K562 (cell line): ENCODE data around the gene CRYBG1. TPM values are rescaled to one million over a fixed set of nuclear protein-coding genes. Genes with fewer than 3 reads are reported as not detected.

ENCODE experiments used
- ATAC-seq: fragments of 200-7000 bp; cut with Tn5 transposase; 3 replicates; pipeline ENCODE4 v1.9.1; 2020; ENCODE audit warnings: moderate library complexity
- BruUV-seq: library from RNA; stranded (reverse); fragments of 400-500 nt; replicated peaks from 2 replicates; lab custom pipeline; 2021; lab: Mats Ljungman, UMichigan
- CTCF ChIA-PET: fragments of 300-600 bp; formaldehyde crosslinking; extraction: SDS; loops from one replicate; lab custom pipeline; 2021; ENCODE audit warnings: low intra/inter-chr PET ratio; lab: Yijun Ruan, JAX
- POLR2A ChIA-PET: fragments of 300-600, 350-650 bp; sonication (Branson Sonifier 250); formaldehyde crosslinking; extraction: SDS; loops from one replicate; lab custom pipeline; 2021; ENCODE audit warnings: antibody characterized with exemption, inconsistent platforms; lab: Yijun Ruan, JAX
- DNase-seq, 4 experiments: peaks; one replicate each; pipeline versions ENCODE4 v3.0.0 to v3.0.0-alpha.2; 2011 to 2018; ENCODE audit warnings: low spot score in 3 of 4, mixed read lengths in 3 of 4; ENCODE audit errors: extremely low read depth in 1 of 4
- FAIRE-seq: peaks from 2 replicates; lab custom pipeline; 2011; peaks lifted over from hg19 to GRCh38; lab: Jason Lieb, UNC
- H2AFZ ChIP-seq: 2 replicates; pipeline ENCODE4 v1.6.0; 2011; ENCODE audit warnings: low read depth, low read length, control low read depth, inconsistent platforms
- H3K27ac ChIP-seq: fragments of 200-600 bp; 3 replicates; pipeline ENCODE4 v1.8.0; 2011; ENCODE audit warnings: low read depth, mild to moderate bottlenecking, control low read depth, inconsistent platforms, low read length, moderate library complexity, mixed read lengths; ENCODE audit errors: extremely low read depth
- H3K27me3 ChIP-seq, 2 experiments: fragments of 300-600 bp in 1 of 2; 2 replicates in 1 of 2; 3 replicates in 1 of 2; pipeline versions ENCODE4 v1.6.0 to v1.8.0; 2011; ENCODE audit warnings: inconsistent platforms in 2 of 2, low read length in 2 of 2, mild to moderate bottlenecking in 1 of 2, mixed read lengths in 1 of 2, moderate library complexity in 1 of 2; ENCODE audit not compliant: control insufficient read depth in 2 of 2, insufficient read depth in 2 of 2
- H3K36me3 ChIP-seq: fragments of 300-600 bp; 3 replicates; pipeline ENCODE4 v1.8.0; 2011; ENCODE audit warnings: mild to moderate bottlenecking, low read length, inconsistent platforms; ENCODE audit not compliant: control insufficient read depth, insufficient read depth
- H3K4me1 ChIP-seq, 2 experiments: fragments of 200-600 bp in 1 of 2; replicated peaks in 1 of 2; 2 replicates in 1 of 2; 3 replicates in 1 of 2; pipeline versions ENCODE4 v1.5.1 to v1.8.0; 2011; ENCODE audit warnings: inconsistent platforms in 2 of 2, low read length in 2 of 2, mild to moderate bottlenecking in 1 of 2, mixed read lengths in 1 of 2, moderate library complexity in 1 of 2; ENCODE audit not compliant: control insufficient read depth in 2 of 2, insufficient read depth in 2 of 2
- H3K4me2 ChIP-seq: 2 replicates; pipeline ENCODE4 v1.6.1; 2011; ENCODE audit warnings: low read length, control low read depth, inconsistent platforms, mixed read lengths; ENCODE audit not compliant: insufficient read depth
- H3K4me3 ChIP-seq: fragments of 200-600 bp; sonication (generic), shearing (Covaris generic); 2 replicates; pipeline ENCODE4 v1.5.1; 2016; ENCODE audit warnings: control low read depth, inconsistent platforms
- H3K79me2 ChIP-seq: fragments of 200-600 bp; 3 replicates; pipeline ENCODE4 v1.8.0; 2011; ENCODE audit warnings: low read length, inconsistent platforms; ENCODE audit not compliant: control insufficient read depth, insufficient read depth
- H3K9ac ChIP-seq, 2 experiments: 2 replicates each; pipeline versions ENCODE4 v1.6.0 to v1.6.1; 2011; ENCODE audit warnings: low read depth in 2 of 2, low read length in 2 of 2, control low read depth in 1 of 2, inconsistent platforms in 1 of 2, mild to moderate bottlenecking in 1 of 2, mixed read lengths in 1 of 2; ENCODE audit not compliant: insufficient read depth in 1 of 2
- H3K9me1 ChIP-seq: one replicate; pipeline ENCODE4 v1.6.0; 2011; ENCODE audit warnings: inconsistent platforms, mild to moderate bottlenecking, low read length, moderate library complexity; ENCODE audit not compliant: control insufficient read depth, insufficient read depth
- H3K9me3 ChIP-seq: replicated peaks from 2 replicates; pipeline ENCODE4 v1.5.1; 2011; ENCODE audit warnings: low read depth, low read length, inconsistent platforms; ENCODE audit not compliant: control insufficient read depth, insufficient read depth
- H4K20me1 ChIP-seq: replicated peaks from 2 replicates; pipeline ENCODE4 v1.6.1; 2011; ENCODE audit warnings: low read length, inconsistent platforms, mixed read lengths; ENCODE audit not compliant: control insufficient read depth, insufficient read depth
- CBX1 ChIP-seq: sonication (generic); IDR thresholded peaks from 2 replicates; pipeline ENCODE4 v1.6.1; 2016; ENCODE audit warnings: antibody characterized with exemption, low read depth, mild to moderate bottlenecking
- CXXC5 ChIP-seq: fragments of 250-450 bp; sonication (Bioruptor Pico); IDR thresholded peaks from 2 replicates; pipeline ENCODE4 v1.8.0; 2022; ENCODE audit warnings: inconsistent platforms, mild to moderate bottlenecking, moderate library complexity
- DPF2 ChIP-seq: fragments of 450-650 bp; IDR thresholded peaks from 2 replicates; pipeline ENCODE4 v1.6.1; 2016
- HSF4 ChIP-seq: fragments of 250-450 bp; sonication (Bioruptor Pico); IDR thresholded peaks from 2 replicates; pipeline ENCODE4 v2.1.2; 2022; ENCODE audit warnings: mild to moderate bottlenecking, moderate library complexity, borderline replicate concordance
- KAT7 ChIP-seq: sonication (generic); formaldehyde crosslinking; IDR thresholded peaks from 2 replicates; pipeline ENCODE4 v1.8.0; 2022; ENCODE audit warnings: missing genetic modification reagents, mild to moderate bottlenecking, borderline replicate concordance
- MYBL2 ChIP-seq, 2 experiments: fragments of 450-650 bp in 1 of 2; sonication (generic) in 1 of 2; formaldehyde crosslinking in 1 of 2; IDR thresholded peaks; 2 replicates each; pipeline versions ENCODE4 v1.6.1 to v1.8.1; 2017 to 2022; ENCODE audit warnings: borderline replicate concordance in 1 of 2, inconsistent platforms in 1 of 2, low read depth in 1 of 2, mild to moderate bottlenecking in 1 of 2, missing genetic modification reagents in 1 of 2, moderate library complexity in 1 of 2
- NFATC3 ChIP-seq: fragments of 450-650 bp; IDR thresholded peaks from 2 replicates; pipeline ENCODE4 v1.6.1; 2017; ENCODE audit warnings: mild to moderate bottlenecking
- RBM14 ChIP-seq: fragments of 200-400 bp; formaldehyde crosslinking; IDR thresholded peaks from 2 replicates; pipeline ENCODE4 v1.6.1; 2018; ENCODE audit warnings: low read depth, mild to moderate bottlenecking, low read length, moderate library complexity, borderline replicate concordance; ENCODE audit not compliant: insufficient read depth
- THAP12 ChIP-seq: fragments of 250-450 bp; sonication (Bioruptor Pico); IDR thresholded peaks from 2 replicates; pipeline ENCODE4 v1.9.0; 2021; ENCODE audit warnings: mild to moderate bottlenecking, inconsistent platforms
- YBX1 ChIP-seq: fragments of 450-650 bp; IDR thresholded peaks from 2 replicates; pipeline ENCODE4 v1.7.1; 2016; ENCODE audit warnings: mild to moderate bottlenecking
- WGBS: fragments of 100-300 bp; shearing (Covaris generic); methylation state at CpG from one replicate; pipeline ENCODE4 v1.1.6; 2016; ENCODE audit warnings: low coverage, mixed read lengths; ENCODE audit not compliant: insufficient coverage; ENCODE audit errors: missing lambda C conversion rate; 5-methylcytosine and 5-hydroxymethylcytosine counted together
- in situ Hi-C: fragments of 300-500 bp; cut with MboI; formaldehyde crosslinking; loops from 4 replicates; pipeline ENCODE4 v1.15.0; 2018; ENCODE audit warnings: inconsistent platforms, mixed read lengths
- intact Hi-C: fragments of 100-400 bp; cut with micrococcal nuclease; formaldehyde crosslinking; loops from 2 replicates; pipeline ENCODE4 v1.14.2; 2022
- polyA plus RNA-seq, 8 experiments: library from polyadenylated mRNA; depleted of rRNA in 4 of 8; stranded (reverse) in 5 of 8; unstranded in 3 of 8; fragments of >200 nt; fragmentation: Nextera tagmentation in 2 of 8; fragmentation: Illumina TruSeq in 1 of 8; extraction: Ambion mirVana in 2 of 8; extraction: Trizol in 1 of 8; gene quantifications; 2 replicates each; pipeline versions ENCODE4 v1.2.1 to v1.2.3, GENCODE V29; 2011 to 2014; ENCODE audit warnings: inconsistent platforms in 1 of 8, missing spikeins in 1 of 8
- total RNA-seq, 7 experiments: library from RNA; depleted of rRNA in 6 of 7; stranded (reverse); fragments of >200 nt in 6 of 7; fragmentation: Illumina TruSeq in 2 of 7; extraction: Trizol in 2 of 7; gene quantifications; 2 replicates each; pipeline versions ENCODE4 v1.2.1 to v1.2.3, GENCODE V29; 2011 to 2021; ENCODE audit warnings: low replicate concordance in 1 of 7
- TF ChIP-seq, protein P1 (sequence below): fragments of 450-650 bp; formaldehyde crosslinking; conservative IDR thresholded peaks from 2 replicates; pipeline ENCODE4 v1.4.0; 2022; ENCODE audit warnings: mild to moderate bottlenecking, missing genetic modification characterization

CRYBG1 gene
- total and polyA plus RNA-seq, 9 of the 15 experiments (the other 6 are each of a cell fraction or from before 2014, with no cell fraction given) = 0.07 to 0.47 (median 0.11) TPM

- TF ChIP-seq MYBL2 (IDR thresholded peaks at IDR 0.05; ENCODE audit: low read depth) (no peak), MYBL2 (CRISPR knock-in tag; IDR thresholded peaks at IDR 0.05; ENCODE audit: borderline replicate concordance) (no peak)
- TF ChIP-seq, all 486 proteins: peak for 0
These were observed 16.6 kb downstream of the CRYBG1 start (continued) for GRCh38 chr6:106377061-106377540.

GRCh38 chr6:106379951-106380350 is 19.4 kb downstream of the CRYBG1 start:
- Histone ChIP-seq H4K20me1 (no peaks in the 10 kb centered on the region), H3K9me3 (no peaks in the 10 kb centered on the region), H3K36me3 (no peaks in the 10 kb centered on the region), H3K27ac (no peak overlapping the region), H3K9me1 (no peaks in the 10 kb centered on the region), H3K4me1 (no peaks in the 10 kb centered on the region), H3K4me2 (no peak overlapping the region), H3K79me2 (no peaks in the 10 kb centered on the region), H3K9ac (no peak overlapping the region), H3K4me3 (no peak overlapping the region), H3K27me3 (peaks cover 4 to 14% of the 10 kb centered on the region in 2 experiments; a peak in 4 of 5 replicates), H2AFZ (no peak overlapping the region)
- BruUV-seq = no TSS peak
- intact Hi-C loops = no loop called here
- WGBS = 0% methylated on average over 1 of the region's 1 CpG
- in situ Hi-C loops = no loop called here
- CTCF ChIA-PET = no interaction called here
- DNase-seq (no peak), ATAC-seq (no peak), FAIRE-seq (no peak)
- no peak for TF ChIP-seq KAT7 (CRISPR knock-in tag)
- no peak for TF ChIP-seq HSF4 (CRISPR knock-in tag)
- no peak for TF ChIP-seq RBM14
- no peak for TF ChIP-seq THAP12 (CRISPR knock-in tag)
- TF ChIP-seq YBX1 = no peak
- TF ChIP-seq DPF2 = no peak
- TF ChIP-seq CXXC5 = no peak
- TF ChIP-seq CBX1 = no peak
- TF ChIP-seq, protein P1, sequence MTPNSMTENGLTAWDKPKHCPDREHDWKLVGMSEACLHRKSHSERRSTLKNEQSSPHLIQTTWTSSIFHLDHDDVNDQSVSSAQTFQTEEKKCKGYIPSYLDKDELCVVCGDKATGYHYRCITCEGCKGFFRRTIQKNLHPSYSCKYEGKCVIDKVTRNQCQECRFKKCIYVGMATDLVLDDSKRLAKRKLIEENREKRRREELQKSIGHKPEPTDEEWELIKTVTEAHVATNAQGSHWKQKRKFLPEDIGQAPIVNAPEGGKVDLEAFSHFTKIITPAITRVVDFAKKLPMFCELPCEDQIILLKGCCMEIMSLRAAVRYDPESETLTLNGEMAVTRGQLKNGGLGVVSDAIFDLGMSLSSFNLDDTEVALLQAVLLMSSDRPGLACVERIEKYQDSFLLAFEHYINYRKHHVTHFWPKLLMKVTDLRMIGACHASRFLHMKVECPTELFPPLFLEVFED = no peak
- TF ChIP-seq NFATC3 = no peak
- POLR2A ChIA-PET = no interaction called here
